HG03175 (cell line): ENCODE data around the gene ACOX2.
"Not testable (repeated sequence)": the region's sequence is repeated elsewhere in the genome, so short reads cannot be mapped to it uniquely, and the experiment has no call there.

Experiments used
- ATAC-seq: cut with Tn5 transposase; IDR thresholded peaks from one replicate; pipeline ENCODE4 v1.9.1; 2021; ENCODE audit warnings: mild to moderate bottlenecking, moderate library complexity; ENCODE audit not compliant: unreplicated experiment

The ACOX2 gene

DNA sequence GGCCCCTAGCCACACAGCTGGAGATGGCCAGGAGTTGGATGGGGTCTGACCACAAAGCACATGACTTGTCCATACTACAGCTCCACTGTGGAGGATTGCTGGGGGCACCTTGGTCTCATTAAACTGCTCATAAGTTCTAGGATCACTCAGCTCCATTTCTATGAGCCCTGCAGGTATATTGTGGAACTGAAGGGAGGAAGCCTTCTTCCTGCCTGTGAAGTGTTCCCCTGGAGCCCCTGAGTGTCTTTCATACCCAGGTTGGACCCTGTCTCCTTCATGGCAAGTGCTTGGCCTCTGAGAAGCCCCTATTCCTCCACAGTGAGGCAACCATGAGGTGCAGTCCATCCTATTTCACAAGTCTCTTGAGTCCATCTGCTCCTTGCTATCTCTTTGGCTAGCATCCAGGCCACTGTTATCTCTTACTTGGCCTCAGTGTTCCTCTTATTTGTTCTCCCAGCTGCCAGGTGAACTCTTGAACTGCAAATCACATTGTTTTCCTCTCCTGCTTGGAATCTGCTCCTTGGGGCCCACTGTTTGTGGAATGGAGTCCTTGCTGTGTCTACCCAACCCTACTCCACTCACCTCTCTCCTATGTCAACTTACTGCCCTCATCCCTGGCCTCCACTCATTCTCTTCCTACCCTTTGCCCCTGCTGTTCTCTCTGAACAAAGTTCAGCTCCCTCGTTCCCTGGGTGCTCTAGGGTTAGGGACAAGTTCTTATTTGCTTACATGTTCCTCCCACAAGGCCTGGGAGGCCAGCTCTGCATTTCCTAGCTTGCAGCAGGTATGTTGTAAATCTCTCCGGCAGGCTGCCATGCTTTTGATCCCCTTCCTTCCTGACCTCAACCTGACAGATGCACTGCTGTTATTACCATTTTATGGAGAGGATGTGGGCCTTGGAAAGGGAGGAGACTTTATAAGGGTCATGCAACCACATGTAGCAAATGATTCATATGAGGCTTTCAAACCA is 1.2 kb downstream of the ACOX2 start:
- ATAC-seq = no peak

DNA sequence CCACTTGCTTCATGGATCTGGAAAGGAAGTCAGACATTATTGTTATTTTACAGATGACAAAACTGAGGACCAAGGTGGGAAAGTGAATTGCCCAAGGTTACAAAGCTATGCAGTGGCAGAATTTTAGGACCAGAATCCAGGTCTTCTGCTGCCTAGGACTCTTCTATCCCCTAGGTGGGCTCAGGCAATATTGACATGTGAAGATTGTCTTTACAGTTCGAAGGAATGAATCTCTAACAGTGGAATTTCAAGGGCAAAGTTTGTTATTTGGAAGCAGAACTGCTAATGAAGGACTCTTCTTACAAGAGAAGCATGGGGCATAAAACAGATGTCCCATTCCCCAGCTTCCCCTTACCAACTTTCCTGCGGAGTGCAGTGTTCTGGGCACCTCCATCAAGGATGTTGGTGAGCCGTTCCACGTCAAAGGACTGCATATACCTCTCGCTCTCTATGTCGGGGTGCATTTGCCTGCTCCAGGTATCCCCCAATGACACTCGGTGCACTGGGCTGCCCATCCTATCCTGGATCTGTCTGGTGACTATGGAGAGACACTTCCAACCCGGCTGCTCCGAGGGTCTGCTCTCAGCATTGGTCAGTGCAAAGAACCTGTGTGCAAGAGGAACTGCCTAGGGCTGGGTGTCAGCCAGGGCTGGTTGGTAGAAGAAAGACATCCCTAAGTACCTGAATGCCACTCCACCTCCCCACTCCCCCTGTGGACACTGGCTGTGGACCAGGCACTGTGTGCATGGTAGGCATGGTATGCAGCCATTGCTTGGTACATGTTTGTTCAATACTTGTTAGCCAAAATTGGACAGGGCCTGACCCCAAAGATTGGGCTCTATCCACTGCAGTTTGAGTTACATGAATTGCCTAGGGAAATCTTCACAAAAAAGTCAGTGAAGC is 2.1 kb downstream of the ACOX2 start:
- ATAC-seq = no peak

DNA sequence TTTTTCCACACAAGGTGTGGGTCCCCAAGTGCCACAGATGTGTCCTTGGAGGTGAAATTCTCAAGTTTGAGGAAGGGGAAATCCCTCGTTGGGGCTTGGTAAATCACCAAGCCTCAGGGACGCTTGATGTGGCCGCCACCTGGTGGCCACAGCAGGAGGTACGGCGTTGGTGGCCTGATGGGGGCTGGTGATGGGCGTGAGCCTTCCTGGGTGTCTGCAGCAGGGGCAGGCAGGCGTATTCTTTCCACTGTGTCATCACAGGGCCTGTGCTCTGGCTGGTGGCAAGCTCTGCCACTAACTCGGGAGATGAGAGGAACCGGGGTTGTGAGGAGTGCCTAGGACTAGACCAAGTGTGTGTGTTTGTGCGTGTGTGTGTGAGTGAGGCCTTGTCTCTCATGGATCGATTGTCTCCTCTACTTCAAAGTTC is 4.2 kb downstream of the ACOX2 start:
- peak; percentile 93 for ATAC-seq

- ATAC-seq = no peak
Observed at GRCh38 chr3:58531956-58532355, 5.0 kb downstream of the ACOX2 start.

- no peak for ATAC-seq
Observed at GRCh38 chr3:58531555-58531954, 5.4 kb downstream of the ACOX2 start.

DNA sequence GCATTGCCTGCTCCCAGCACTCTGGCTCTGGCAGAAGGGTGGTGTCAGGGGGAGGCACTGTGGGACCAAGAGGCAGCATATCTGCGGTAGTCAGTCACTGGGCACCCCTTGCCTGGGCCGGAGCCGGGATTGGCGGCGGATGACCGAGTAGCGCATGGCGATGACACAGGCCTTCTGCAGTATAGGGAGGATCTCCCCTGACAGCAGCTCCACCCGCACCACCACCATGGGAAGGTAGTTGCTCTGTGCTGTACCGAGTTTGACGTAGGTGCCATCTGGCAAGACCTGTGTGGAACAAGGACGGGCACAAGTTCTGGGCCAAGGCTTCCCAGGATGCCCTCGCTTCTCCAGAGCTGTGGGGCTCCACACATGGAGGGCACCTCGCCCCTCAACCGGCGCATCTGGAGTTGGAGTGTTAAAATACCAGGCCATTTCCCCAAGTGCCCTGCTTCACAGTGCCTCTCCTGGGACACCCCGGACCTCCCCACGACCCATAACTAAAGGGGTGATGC is 6.6 kb downstream of the ACOX2 start:
- no peak for ATAC-seq

DNA sequence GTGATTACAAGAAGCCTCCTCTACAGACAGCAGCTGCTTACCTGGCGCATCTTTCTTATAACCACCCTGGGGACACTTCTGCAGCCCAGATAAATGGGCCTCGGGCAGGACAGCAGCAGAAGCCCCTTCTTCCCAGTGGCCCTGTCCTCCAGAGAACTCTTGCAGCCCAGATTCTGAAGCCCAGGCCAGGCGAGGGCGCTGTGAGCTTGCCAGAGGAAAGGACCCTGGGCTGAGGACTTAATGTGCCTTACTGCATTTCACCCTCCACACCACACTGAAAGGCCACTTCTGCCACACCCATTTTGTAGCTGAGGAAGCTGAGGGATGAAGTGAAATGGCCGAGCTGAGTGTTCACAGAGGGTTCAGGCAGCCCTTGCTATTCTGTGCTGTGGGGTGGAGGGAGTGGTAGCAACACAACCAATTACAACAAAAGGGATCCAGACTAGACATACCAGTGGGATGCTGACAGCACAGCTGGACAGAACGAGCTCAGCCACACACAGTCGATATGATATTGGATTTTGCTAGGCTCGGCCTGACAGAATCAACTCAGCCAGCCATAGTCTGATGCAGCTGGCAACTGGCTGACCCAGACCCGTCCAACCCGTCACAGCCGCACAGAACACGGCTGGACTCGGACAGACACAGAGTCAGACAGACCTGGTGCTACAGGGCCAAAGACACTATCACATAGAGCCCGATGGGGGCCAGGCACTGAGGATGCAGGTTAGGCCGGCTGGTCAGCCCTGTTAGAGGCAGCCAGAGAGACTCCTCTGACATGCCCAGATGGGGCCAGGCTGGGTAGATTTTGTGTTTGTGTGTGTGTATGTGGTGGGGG is 7.3 kb downstream of the ACOX2 start:
- ATAC-seq = no peak

- no peak for ATAC-seq
Observed at GRCh38 chr3:58528629-58529028, 8.4 kb downstream of the ACOX2 start.

DNA sequence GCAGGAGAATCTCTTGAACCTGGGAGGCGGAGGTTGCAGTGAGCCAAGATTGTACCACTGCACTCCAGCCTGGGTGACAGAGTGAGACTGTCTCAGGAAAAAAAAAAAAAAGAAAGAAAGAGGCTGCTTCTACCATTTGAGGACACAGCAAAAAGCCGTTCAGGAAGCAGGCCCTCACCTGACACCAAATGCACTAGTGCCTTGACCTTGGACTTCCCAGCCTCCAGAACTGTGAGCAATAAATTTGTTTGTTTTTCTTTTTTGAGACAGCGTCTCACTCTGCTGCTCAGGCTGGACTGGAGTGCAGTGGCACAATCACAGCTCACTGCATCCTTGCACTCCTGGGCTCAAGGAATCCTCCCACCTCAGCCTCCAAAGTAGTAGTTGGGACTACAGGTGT is 9.6 kb downstream of the ACOX2 start:
- not testable (repeated sequence) for ATAC-seq

DNA sequence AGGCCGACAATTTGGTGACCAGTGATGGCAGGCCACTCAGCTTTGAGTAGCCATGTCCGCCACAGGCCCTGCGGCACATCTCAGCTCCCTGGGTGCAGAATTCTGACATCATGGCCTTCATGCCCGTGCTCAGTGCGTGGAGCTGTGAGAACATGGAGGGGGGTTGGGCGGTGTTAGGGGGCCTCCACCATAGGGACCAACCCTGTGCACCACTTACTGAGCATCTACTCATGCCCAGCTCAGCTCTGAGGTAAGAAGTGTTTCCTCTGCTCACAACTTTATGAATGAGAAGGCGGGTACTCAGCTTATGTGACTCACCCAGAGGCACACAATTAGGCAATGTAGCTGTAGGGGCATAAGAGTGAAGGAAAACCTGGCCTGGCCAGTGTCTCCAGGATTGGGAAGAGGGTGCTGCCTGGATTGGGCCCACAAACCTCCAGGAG is 10.5 kb downstream of the ACOX2 start:
- no peak for ATAC-seq

- no peak for ATAC-seq
Observed at GRCh38 chr3:58524326-58524888, 12.6 kb downstream of the ACOX2 start.

GRCh38 chr3:58522759-58523425 is 14.1 kb downstream of the ACOX2 start:
- ATAC-seq = no peak

DNA sequence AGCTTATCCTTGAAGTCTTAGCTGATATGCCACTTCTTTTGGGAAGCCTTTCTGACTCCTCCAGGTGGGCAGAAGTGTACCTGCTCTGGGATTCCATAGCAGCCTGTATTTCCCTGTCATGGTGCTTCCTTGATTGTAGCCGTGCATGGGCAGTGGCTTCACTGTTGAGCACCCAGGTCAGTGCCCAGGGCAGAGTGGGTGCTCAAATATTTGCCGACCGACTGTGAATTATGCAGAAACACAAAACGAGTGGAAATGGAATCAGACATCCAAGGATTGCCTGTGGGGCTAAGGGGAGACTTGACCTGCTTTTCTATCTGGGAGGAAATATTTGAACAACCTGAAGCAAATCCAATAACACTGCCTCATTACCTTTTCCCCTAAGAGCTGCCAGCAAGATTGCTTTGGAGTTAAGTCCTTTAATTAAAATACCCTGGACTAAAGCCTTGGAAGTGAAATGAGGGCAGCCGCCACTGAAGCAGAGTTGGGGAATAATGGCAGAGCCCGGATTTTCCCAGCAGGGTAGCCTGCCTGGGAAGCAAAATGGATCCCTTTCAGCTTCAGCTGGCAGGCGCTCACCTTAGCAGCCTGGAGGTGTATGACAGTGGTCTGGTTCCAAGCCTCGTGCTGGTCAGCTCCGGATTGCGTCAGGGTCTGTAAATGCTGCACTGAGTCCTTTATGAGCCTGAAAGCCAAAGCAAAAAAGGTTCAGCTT is 14.9 kb downstream of the ACOX2 start:
- no peak for ATAC-seq

DNA sequence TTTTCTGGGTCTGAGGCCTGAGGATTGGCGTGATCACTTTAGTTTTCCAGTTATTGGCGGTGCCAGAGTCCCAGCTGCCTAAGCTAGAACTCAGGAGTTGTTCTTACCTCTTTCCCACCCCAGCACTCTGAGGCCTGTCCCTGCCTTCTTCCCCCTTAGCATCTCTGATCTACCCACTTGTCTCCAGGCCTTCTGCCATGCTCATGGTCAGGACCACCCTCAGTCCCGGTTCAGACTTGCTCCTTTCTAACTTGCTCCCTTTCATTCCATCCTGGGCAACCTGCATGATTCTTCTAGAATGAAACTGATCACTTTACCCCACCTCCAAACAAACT is 15.7 kb downstream of the ACOX2 start:
- no peak for ATAC-seq

- no peak for ATAC-seq
Observed at GRCh38 chr3:58520403-58521335, 16.3 kb downstream of the ACOX2 start.

- ATAC-seq = no peak
Observed at GRCh38 chr3:58519668-58520402, 17.2 kb downstream of the ACOX2 start.

DNA sequence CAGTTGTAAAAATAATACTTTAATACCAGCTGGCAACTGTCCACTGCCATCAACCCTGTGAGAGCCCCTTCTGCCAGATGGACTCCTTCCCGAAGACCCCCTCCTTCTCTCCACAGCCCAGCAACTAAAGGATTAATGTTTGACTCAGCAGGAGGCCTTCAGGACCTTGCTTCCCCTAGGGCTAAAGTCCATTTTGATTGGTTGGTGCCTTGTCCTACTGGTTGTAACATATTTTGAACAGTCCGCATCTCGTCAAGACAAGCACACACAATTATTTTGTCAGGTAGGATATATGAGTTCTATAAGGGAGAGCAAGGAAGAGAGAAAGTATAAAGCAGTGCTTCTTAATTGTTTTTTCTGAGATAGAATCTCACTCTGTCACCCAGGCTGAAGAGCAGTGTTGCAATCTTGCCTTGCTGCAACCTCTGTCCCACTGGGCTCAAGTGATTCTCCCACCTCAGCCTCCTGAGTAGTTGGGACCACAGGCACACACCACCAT is 18.6 kb downstream of the ACOX2 start:
- ATAC-seq = no peak
